ENCODE data around the gene TEDDM1. TPM values are rescaled to one million over a fixed set of nuclear protein-coding genes. Genes with fewer than 3 reads are reported as not detected.
A peak's percentile ranks its signal among the peaks of the same experiment; 100 is the strongest.

Gene TEDDM1
- total RNA-seq, 6 experiments from 2014 or later, result not detected

- no peak for DNase-seq
- no peaks in the 10 kb centered on the region for H3K9me3 Mint-ChIP-seq
- no peak overlapping the region for H3K27ac Mint-ChIP-seq
- TF ChIP-seq, protein P1, sequence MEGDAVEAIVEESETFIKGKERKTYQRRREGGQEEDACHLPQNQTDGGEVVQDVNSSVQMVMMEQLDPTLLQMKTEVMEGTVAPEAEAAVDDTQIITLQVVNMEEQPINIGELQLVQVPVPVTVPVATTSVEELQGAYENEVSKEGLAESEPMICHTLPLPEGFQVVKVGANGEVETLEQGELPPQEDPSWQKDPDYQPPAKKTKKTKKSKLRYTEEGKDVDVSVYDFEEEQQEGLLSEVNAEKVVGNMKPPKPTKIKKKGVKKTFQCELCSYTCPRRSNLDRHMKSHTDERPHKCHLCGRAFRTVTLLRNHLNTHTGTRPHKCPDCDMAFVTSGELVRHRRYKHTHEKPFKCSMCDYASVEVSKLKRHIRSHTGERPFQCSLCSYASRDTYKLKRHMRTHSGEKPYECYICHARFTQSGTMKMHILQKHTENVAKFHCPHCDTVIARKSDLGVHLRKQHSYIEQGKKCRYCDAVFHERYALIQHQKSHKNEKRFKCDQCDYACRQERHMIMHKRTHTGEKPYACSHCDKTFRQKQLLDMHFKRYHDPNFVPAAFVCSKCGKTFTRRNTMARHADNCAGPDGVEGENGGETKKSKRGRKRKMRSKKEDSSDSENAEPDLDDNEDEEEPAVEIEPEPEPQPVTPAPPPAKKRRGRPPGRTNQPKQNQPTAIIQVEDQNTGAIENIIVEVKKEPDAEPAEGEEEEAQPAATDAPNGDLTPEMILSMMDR (IDR thresholded peaks at IDR 0.05), result no peak
- no peak overlapping the region for H3K4me3 Mint-ChIP-seq
- peaks cover 2% of the 10 kb centered on the region for H3K27me3 Mint-ChIP-seq (ENCODE audit: insufficient read depth)
- H3K36me3 Mint-ChIP-seq (ENCODE audit: low read depth), result peaks cover 16% of the 10 kb centered on the region
- H3K4me1 Mint-ChIP-seq (ENCODE audit: low read depth), result peaks cover 33% of the 10 kb centered on the region
Observed at GRCh38 chr1:182394055-182394775, 6.3 kb downstream of the TEDDM1 start.

GRCh38 chr1:182392050-182393028 is 8.1 kb downstream of the TEDDM1 start:
- Mint-ChIP-seq H3K9me3 (no peaks in the 10 kb centered on the region), H3K27ac (peak overlapping the region; percentile 67), H3K36me3 (ENCODE audit: low read depth) (peaks cover 23% of the 10 kb centered on the region), H3K4me3 (peak overlapping the region; percentile 100), H3K27me3 (ENCODE audit: insufficient read depth) (no peaks in the 10 kb centered on the region), H3K4me1 (ENCODE audit: low read depth) (peaks cover 30% of the 10 kb centered on the region)
- DNase-seq, result no peak
- TF ChIP-seq, protein P1 (IDR thresholded peaks at IDR 0.05), result no peak

DNA sequence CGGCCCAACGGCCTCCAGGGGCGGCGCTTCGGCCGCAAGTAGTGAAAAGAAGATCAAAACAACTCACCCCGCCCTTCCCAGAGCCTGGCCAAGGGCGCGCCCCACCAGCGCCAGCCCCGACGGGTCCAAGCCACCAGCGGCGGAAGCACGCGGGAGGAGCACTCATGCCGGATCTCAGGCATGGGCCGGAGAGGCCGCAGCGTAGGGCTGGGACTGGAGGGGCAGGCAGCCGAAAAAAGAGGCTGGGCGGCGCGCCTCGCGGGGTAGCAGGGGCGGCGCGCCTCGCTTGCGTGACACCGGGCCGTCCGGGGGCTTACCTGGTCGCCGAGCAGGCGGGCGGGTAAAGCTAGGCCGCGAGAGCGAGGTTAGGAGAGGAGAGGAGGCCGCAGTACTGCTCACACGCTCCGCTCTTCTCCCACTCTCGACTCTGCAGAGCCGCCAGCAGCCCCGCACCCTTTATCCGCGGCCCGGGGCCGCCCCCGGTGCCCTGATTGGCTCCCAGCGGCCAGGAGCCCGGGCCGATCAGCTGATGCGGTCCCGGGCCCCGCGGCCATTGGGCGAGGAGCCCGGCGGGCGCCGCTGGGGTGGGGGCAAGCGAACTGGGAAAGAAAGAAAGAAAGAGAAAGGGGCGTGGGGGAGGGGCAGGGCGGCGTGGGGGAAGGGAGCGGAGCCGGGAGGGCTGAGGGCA is 9.0 kb downstream of the TEDDM1 start, which contains the start of gene GLUL:
GLUL (minus strand) TSS at position 429 of the 688 bp plus-strand sequence. CDS start 3,053 bp downstream, outside the sequence.
- Mint-ChIP-seq H3K4me1 (ENCODE audit: low read depth) (peaks cover 24% of the 10 kb centered on the region), H3K36me3 (ENCODE audit: low read depth) (peaks cover 32% of the 10 kb centered on the region)

GRCh38 chr1:182391028-182391361 is 9.5 kb downstream of the TEDDM1 start:
- no peaks in the 10 kb centered on the region for H3K9me3 Mint-ChIP-seq
- H3K4me1 Mint-ChIP-seq (ENCODE audit: low read depth), result peaks cover 22% of the 10 kb centered on the region
- H3K4me3 Mint-ChIP-seq, result peak overlapping the region; percentile 100
- H3K36me3 Mint-ChIP-seq (ENCODE audit: low read depth), result peaks cover 37% of the 10 kb centered on the region
- TF ChIP-seq, protein P1 (IDR thresholded peaks at IDR 0.05), result no peak
- peak overlapping the region; percentile 94 for H3K27ac Mint-ChIP-seq
- no peak for DNase-seq
- H3K27me3 Mint-ChIP-seq (ENCODE audit: insufficient read depth), result no peaks in the 10 kb centered on the region

More for the DNA sequence above, 9.0 kb downstream of the TEDDM1 start, which contains the start of gene GLUL:
- H3K4me3 Mint-ChIP-seq, result peak within 1 kb of the TSS; percentile 100
- no peaks in the 10 kb centered on the region for H3K9me3 Mint-ChIP-seq
- H3K27ac Mint-ChIP-seq, result peak within 1 kb of the TSS; percentile 94
- peak; percentile 84 for DNase-seq
- H3K27me3 Mint-ChIP-seq (ENCODE audit: insufficient read depth), result no peaks in the 10 kb centered on the region
- TF ChIP-seq, protein P1 (IDR thresholded peaks at IDR 0.05), result peak; percentile 45

DNA sequence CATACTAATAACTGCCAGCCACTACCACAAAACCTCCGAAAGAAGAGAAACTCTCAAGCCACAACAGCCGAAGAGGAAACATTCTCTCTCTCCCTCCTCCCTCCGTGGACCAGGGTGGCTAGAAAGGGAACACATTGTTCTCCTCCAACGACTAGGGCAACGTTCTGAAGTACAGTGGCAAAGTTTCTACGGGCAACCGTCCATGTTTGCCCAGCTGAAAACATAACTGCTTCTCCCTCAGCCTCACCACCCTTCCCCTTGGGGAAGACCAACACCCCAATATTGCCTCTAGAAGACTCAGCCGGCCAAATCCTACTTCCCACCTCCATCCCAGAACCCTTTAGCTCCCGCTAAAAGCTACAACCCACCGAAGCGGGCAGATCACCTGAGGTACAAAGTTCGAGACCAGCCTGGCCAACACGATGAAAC is 10.8 kb downstream of the TEDDM1 start:
- Mint-ChIP-seq H3K36me3 (ENCODE audit: low read depth) (peaks cover 50% of the 10 kb centered on the region), H3K27me3 (ENCODE audit: insufficient read depth) (no peaks in the 10 kb centered on the region), H3K27ac (peak overlapping the region; percentile 83), H3K9me3 (no peaks in the 10 kb centered on the region), H3K4me1 (ENCODE audit: low read depth) (peaks cover 22% of the 10 kb centered on the region), H3K4me3 (peak overlapping the region; percentile 100)
- DNase-seq, result no peak
- TF ChIP-seq, protein P1 (IDR thresholded peaks at IDR 0.05), result no peak

Data from HFFc6 (cell line).